Measurements from ENCODE around the gene LRRC36.

The LRRC36 gene

DNA sequence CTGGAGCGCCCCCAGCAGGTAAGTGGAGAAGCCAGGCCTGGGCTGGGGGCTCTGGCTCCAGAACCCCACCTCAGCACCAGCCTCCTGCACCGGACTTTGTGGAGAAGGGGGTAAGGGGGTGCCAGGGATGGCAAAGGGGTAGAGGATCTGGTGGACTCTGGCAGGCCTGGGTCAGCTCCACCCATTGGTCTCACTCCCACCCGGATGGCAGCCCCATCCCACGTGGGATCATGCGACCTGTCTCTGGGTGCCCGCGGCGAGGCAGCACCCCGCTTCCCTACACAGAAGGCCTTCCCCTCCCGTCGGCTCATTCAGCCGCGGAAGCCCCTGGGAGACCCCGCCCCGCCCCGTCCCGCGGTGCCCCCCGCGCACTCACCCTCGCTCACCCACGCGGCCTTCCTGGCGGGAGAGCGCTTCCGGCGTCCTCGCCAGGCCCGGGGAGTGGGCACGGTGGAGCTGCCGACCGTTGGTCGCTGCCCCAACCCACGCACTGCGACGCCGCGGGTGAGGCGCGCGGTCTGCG lies 47.8 kb upstream of the LRRC36 start:
- no peaks in the 10 kb centered on the region for H3K27me3 ChIP-seq (ENCODE audit: insufficient read depth, low read length, poor library complexity)
- no peak overlapping the region for H2AFZ ChIP-seq (ENCODE audit: low read depth, low read length)
- no peaks in the 10 kb centered on the region for H3K4me1 ChIP-seq (ENCODE audit: insufficient read depth, low read length)
- H3K9ac ChIP-seq (ENCODE audit: low read depth, low read length): no peak overlapping the region
- no peak overlapping the region for H3K4me3 ChIP-seq (ENCODE audit: low read depth in 1 of 2, low read length in 2 of 2)
- no peaks in the 10 kb centered on the region for H4K20me1 ChIP-seq (ENCODE audit: insufficient read depth, low read length)
- ATAC-seq (ENCODE audit: insufficient read depth, low read depth) (no peak), DNase-seq (no peak)
- H3K36me3 ChIP-seq (ENCODE audit: insufficient read depth, low read length): no peaks in the 10 kb centered on the region
- H3K4me2 ChIP-seq (ENCODE audit: insufficient read depth, low read length): no peak overlapping the region
- H3K79me2 ChIP-seq (ENCODE audit: insufficient read depth, low read length): no peaks in the 10 kb centered on the region
- TF ChIP-seq EZH2 (IDR thresholded peaks at IDR 0.05; ENCODE audit: borderline replicate concordance, low read depth, low read length, severe bottlenecking): no peak
- no peak for TF ChIP-seq CTCF (IDR thresholded peaks at IDR 0.05; ENCODE audit: borderline replicate concordance, extremely low read depth, low read length, poor library complexity, severe bottlenecking)
- no peak overlapping the region for H3K27ac ChIP-seq (ENCODE audit: low read length)
- no peaks in the 10 kb centered on the region for H3K9me3 ChIP-seq (ENCODE audit: insufficient read depth, low read length, severe bottlenecking)

DNA sequence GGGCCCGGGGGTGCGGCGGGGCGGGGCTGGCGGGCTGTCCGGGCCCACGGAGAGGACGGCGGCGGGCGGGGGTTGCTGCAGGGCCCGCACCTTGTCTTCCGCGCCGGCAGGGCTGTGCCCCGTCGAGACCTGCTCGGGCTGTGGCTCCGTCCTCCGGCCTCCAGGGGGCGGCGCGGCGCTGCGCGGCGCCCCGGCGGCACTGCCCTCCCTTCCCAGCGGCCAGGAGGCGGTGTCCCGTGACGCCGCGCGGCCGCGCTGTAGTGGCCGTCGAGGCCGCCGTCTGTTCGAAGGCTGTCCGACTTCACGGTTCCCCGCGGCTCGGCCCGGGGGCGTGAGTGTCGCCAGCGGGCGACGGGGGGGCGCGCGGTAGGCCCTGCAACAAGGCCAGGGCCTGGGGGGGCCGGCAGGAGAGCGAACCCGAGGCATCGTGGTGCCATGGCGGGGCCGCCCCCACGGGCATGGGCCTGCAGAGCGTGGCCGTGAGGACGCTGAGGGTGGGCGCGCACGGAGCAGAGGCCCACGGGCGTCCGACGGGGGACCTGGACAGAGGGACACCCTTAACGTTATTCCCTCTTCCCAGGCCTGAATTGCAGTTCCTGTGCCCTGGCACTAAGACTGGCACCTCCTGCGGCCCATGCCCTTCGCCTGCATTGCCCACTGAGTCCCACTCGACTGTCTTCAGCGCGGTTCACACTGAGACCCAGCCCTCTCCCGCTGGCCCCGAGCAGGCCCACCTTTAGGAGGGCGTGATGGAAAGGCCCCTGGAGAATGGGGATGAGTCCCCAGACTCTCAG lies 47.1 kb upstream of the LRRC36 start, which contains the start of gene PLEKHG4:
TSS of gene PLEKHG4 (plus strand) at position 237 of the 794 bp plus-strand sequence. CDS start at position 750, 513 bp downstream.
- TF ChIP-seq CTCF (IDR thresholded peaks at IDR 0.05; ENCODE audit: borderline replicate concordance, extremely low read depth, low read length, poor library complexity, severe bottlenecking) (peak; percentile 26), EZH2 (IDR thresholded peaks at IDR 0.05; ENCODE audit: borderline replicate concordance, low read depth, low read length, severe bottlenecking) (no peak)
- Histone ChIP-seq H3K4me2 (ENCODE audit: insufficient read depth, low read length) (no peak within 1 kb of the TSS), H2AFZ (ENCODE audit: low read depth, low read length) (no peak within 1 kb of the TSS), H3K36me3 (ENCODE audit: insufficient read depth, low read length) (no peaks in the 10 kb centered on the region), H3K4me3 (ENCODE audit: low read depth in 1 of 2, low read length in 2 of 2) (no peak within 1 kb of the TSS), H3K9ac (ENCODE audit: low read depth, low read length) (no peak within 1 kb of the TSS), H3K9me3 (ENCODE audit: insufficient read depth, low read length, severe bottlenecking) (no peaks in the 10 kb centered on the region), H4K20me1 (ENCODE audit: insufficient read depth, low read length) (no peaks in the 10 kb centered on the region), H3K4me1 (ENCODE audit: insufficient read depth, low read length) (no peaks in the 10 kb centered on the region), H3K27me3 (ENCODE audit: insufficient read depth, low read length, poor library complexity) (no peaks in the 10 kb centered on the region), H3K27ac (ENCODE audit: low read length) (no peak within 1 kb of the TSS), H3K79me2 (ENCODE audit: insufficient read depth, low read length) (no peaks in the 10 kb centered on the region)
- ATAC-seq (ENCODE audit: insufficient read depth, low read depth): no peak
- no peak for DNase-seq

DNA sequence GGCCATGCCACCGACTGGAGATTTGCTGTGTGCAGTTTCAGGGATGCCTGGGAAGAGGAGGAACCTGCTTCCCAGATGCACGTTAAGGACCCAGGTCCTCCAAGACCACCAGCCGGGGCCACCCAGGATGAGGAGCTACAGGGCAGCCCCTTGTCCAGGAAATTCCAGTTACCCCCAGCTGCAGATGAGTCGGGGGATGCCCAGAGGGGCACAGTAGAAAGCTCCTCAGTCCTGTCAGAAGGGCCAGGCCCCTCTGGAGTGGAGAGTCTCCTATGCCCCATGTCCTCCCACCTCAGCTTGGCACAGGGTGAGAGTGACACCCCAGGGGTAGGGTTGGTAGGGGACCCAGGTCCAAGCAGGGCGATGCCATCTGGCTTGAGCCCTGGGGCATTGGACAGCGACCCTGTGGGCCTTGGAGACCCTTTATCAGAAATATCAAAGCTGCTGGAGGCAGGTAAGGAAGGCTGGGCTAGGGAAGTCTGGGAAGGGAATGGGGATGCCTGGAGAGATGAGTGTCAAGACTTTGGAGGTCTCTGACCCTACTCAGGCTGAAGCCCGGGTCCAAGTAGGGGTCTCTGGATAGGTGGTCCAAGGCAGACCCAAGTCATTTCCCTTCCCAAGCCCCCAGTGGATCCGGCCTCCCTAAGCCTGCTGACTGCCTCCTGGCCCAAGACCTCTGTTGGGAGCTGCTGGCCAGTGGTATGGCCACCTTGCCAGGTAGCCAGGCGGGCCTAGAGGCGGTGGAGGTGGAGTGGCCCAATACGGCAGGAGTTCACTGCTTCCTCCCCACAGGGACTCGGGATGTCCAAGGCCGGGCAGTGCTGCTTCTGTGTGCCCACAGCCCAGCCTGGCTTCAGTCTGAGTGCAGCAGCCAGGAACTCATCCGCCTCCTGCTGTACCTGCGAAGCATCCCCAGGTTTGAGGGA lies 46.3 kb upstream of the LRRC36 start:
- Histone ChIP-seq H3K9me3 (ENCODE audit: insufficient read depth, low read length, severe bottlenecking) (no peaks in the 10 kb centered on the region), H3K36me3 (ENCODE audit: insufficient read depth, low read length) (no peaks in the 10 kb centered on the region), H3K9ac (ENCODE audit: low read depth, low read length) (no peak overlapping the region), H3K27ac (ENCODE audit: low read length) (no peak overlapping the region), H3K4me2 (ENCODE audit: insufficient read depth, low read length) (no peak overlapping the region), H3K4me3 (ENCODE audit: low read depth in 1 of 2, low read length in 2 of 2) (no peak overlapping the region), H3K27me3 (ENCODE audit: insufficient read depth, low read length, poor library complexity) (no peaks in the 10 kb centered on the region), H4K20me1 (ENCODE audit: insufficient read depth, low read length) (no peaks in the 10 kb centered on the region), H3K4me1 (ENCODE audit: insufficient read depth, low read length) (no peaks in the 10 kb centered on the region), H3K79me2 (ENCODE audit: insufficient read depth, low read length) (no peaks in the 10 kb centered on the region), H2AFZ (ENCODE audit: low read depth, low read length) (no peak overlapping the region)
- no peak for TF ChIP-seq EZH2 (IDR thresholded peaks at IDR 0.05; ENCODE audit: borderline replicate concordance, low read depth, low read length, severe bottlenecking)
- no peak for TF ChIP-seq CTCF (IDR thresholded peaks at IDR 0.05; ENCODE audit: borderline replicate concordance, extremely low read depth, low read length, poor library complexity, severe bottlenecking)
- ATAC-seq (ENCODE audit: insufficient read depth, low read depth) (no peak), DNase-seq (no peak)
